ENCODE data around the gene HCFC1R1.

HCFC1R1 gene

GRCh38 chr16:3025032-3026002, 1.6 kb upstream of the HCFC1R1 start:
- Histone ChIP-seq H3K27me3 (replicated peaks in 2 of 5; ENCODE audit: control insufficient read depth in 4 of 5, insufficient read depth in 5 of 5, low read length in 4 of 5) (peaks cover 0 to 20% (median 15%) of the 10 kb centered on the region in 5 experiments), H3K9me3 (ENCODE audit: control extremely low read depth in 1 of 5, control insufficient read depth in 4 of 5, insufficient read depth in 2 of 5, low read depth in 1 of 5, low read length in 4 of 5) (no peaks in the 10 kb centered on the region), H3K36me3 (ENCODE audit: control insufficient read depth in 4 of 4, insufficient read depth in 4 of 4, low read length in 3 of 4) (peaks cover 5 to 22% (median 19%) of the 10 kb centered on the region in 4 experiments), H3K4me1 (ENCODE audit: control extremely low read depth in 1 of 4, control insufficient read depth in 4 of 4, insufficient read depth in 4 of 4, low read length in 3 of 4) (peaks cover 0 to 60% (median 58%) of the 10 kb centered on the region in 4 experiments), H3K27ac (ENCODE audit: insufficient read depth in 1 of 2, low read depth in 1 of 2, low read length in 2 of 2, poor library complexity in 1 of 2, severe bottlenecking in 2 of 2) (no peak overlapping the region), H3K4me3 (ENCODE audit: control insufficient read depth in 1 of 7, extremely low read depth in 1 of 7, insufficient read depth in 4 of 7, low read depth in 2 of 7, low read length in 6 of 7) (no peak overlapping the region)
- no peak for DNase-seq
- POLR2A ChIA-PET = no interaction called here
- 97% methylated on average over 17 of the region's 18 CpGs for WGBS (ENCODE audit: insufficient coverage)
- CTCF ChIA-PET = interaction anchor here (1.1 to 12.5 kb wide), 5 partner anchors 8 to 34 kb away, joined by 4 to 197 read pairs (median 6); partner anchors contain the start of genes BICDL2 and MMP25

GRCh38 chr16:3023415-3023668, 400 bp downstream of the HCFC1R1 start:
- WGBS (ENCODE audit: insufficient coverage) = 36% methylated on average over 3 of the region's 6 CpGs

GRCh38 chr16:3022684-3023414, 893 bp downstream of the HCFC1R1 start:
- 67% methylated on average over 7 of the region's 8 CpGs for WGBS (ENCODE audit: insufficient coverage)
- Histone ChIP-seq H3K36me3 (ENCODE audit: control insufficient read depth in 4 of 4, insufficient read depth in 4 of 4, low read length in 3 of 4) (peaks cover 5 to 22% (median 19%) of the 10 kb centered on the region in 4 experiments), H3K9me3 (ENCODE audit: control extremely low read depth in 1 of 5, control insufficient read depth in 4 of 5, insufficient read depth in 2 of 5, low read depth in 1 of 5, low read length in 4 of 5) (no peaks in the 10 kb centered on the region), H3K4me3 (ENCODE audit: control insufficient read depth in 1 of 7, extremely low read depth in 1 of 7, insufficient read depth in 4 of 7, low read depth in 2 of 7, low read length in 6 of 7) (peak overlapping the region in 5 of 7 experiments; percentile 16 to 82 (median 79)), H3K27ac (ENCODE audit: insufficient read depth in 1 of 2, low read depth in 1 of 2, low read length in 2 of 2, poor library complexity in 1 of 2, severe bottlenecking in 2 of 2) (peak overlapping the region in 1 of 2 experiments; percentile 60), H3K27me3 (replicated peaks in 2 of 5; ENCODE audit: control insufficient read depth in 4 of 5, insufficient read depth in 5 of 5, low read length in 4 of 5) (no peaks in the 10 kb centered on the region), H3K4me1 (ENCODE audit: control extremely low read depth in 1 of 4, control insufficient read depth in 4 of 4, insufficient read depth in 4 of 4, low read length in 3 of 4) (peaks cover 0 to 61% (median 58%) of the 10 kb centered on the region in 4 experiments)
- POLR2A ChIA-PET = interaction anchor here (0.6 to 3.5 kb wide), 3 partner anchors 12 to 19 kb away, joined by 3 to 15 read pairs (median 7); no protein-coding TSS in a partner anchor
- CTCF ChIA-PET = interaction anchor here (1.0 to 6.4 kb wide), 6 partner anchors 8 to 66 kb away, joined by 3 to 101 read pairs (median 13); no protein-coding TSS in a partner anchor
- DNase-seq = no peak

More at GRCh38 chr16:3023415-3023668, 400 bp downstream of the HCFC1R1 start:
- Histone ChIP-seq H3K9me3 (ENCODE audit: control extremely low read depth in 1 of 5, control insufficient read depth in 4 of 5, insufficient read depth in 2 of 5, low read depth in 1 of 5, low read length in 4 of 5) (no peaks in the 10 kb centered on the region), H3K27ac (ENCODE audit: insufficient read depth in 1 of 2, low read depth in 1 of 2, low read length in 2 of 2, poor library complexity in 1 of 2, severe bottlenecking in 2 of 2) (peak overlapping the region in 1 of 2 experiments; percentile 90), H3K4me1 (ENCODE audit: control extremely low read depth in 1 of 4, control insufficient read depth in 4 of 4, insufficient read depth in 4 of 4, low read length in 3 of 4) (peaks cover 0 to 60% (median 57%) of the 10 kb centered on the region in 4 experiments), H3K36me3 (ENCODE audit: control insufficient read depth in 4 of 4, insufficient read depth in 4 of 4, low read length in 3 of 4) (peaks cover 5 to 22% (median 19%) of the 10 kb centered on the region in 4 experiments), H3K4me3 (ENCODE audit: control insufficient read depth in 1 of 7, extremely low read depth in 1 of 7, insufficient read depth in 4 of 7, low read depth in 2 of 7, low read length in 6 of 7) (peak overlapping the region; percentile 16 to 82 (median 77)), H3K27me3 (replicated peaks in 2 of 5; ENCODE audit: control insufficient read depth in 4 of 5, insufficient read depth in 5 of 5, low read length in 4 of 5) (peaks cover 0 to under 1% (median 0%) of the 10 kb centered on the region in 5 experiments)
- POLR2A ChIA-PET = interaction anchor here (3.5 kb wide), 1 partner anchor 16 kb away, joined by 15 read pairs; no protein-coding TSS in a partner anchor
- no peak for DNase-seq
- CTCF ChIA-PET = interaction anchor here (1.4 to 6.4 kb wide), 4 partner anchors 8 to 19 kb away, joined by 3 to 101 read pairs (median 52); no protein-coding TSS in a partner anchor

GRCh38 chr16:3022208-3022683, 1.5 kb downstream of the HCFC1R1 start:
- 33% methylated on average over 7 of the region's 8 CpGs for WGBS (ENCODE audit: insufficient coverage)
- H3K4me1 ChIP-seq (ENCODE audit: control extremely low read depth in 1 of 4, control insufficient read depth in 4 of 4, insufficient read depth in 4 of 4, low read length in 3 of 4) = peaks cover 0 to 60% (median 57%) of the 10 kb centered on the region in 4 experiments
- H3K4me3 ChIP-seq (ENCODE audit: control insufficient read depth in 1 of 7, extremely low read depth in 1 of 7, insufficient read depth in 4 of 7, low read depth in 2 of 7, low read length in 6 of 7) = peak overlapping the region in 4 of 7 experiments; percentile 52 to 80 (median 72)
- H3K9me3 ChIP-seq (ENCODE audit: control extremely low read depth in 1 of 5, control insufficient read depth in 4 of 5, insufficient read depth in 2 of 5, low read depth in 1 of 5, low read length in 4 of 5) = no peaks in the 10 kb centered on the region
- DNase-seq = peak; percentile 62 to 84 (median 84)
- H3K36me3 ChIP-seq (ENCODE audit: control insufficient read depth in 4 of 4, insufficient read depth in 4 of 4, low read length in 3 of 4) = peaks cover 5 to 19% (median 18%) of the 10 kb centered on the region in 4 experiments
- ChIA-PET CTCF (interaction anchor here (1.0 to 6.4 kb wide), 5 partner anchors 8 to 67 kb away, joined by 3 to 101 read pairs (median 22); no protein-coding TSS in a partner anchor), POLR2A (interaction anchor here (0.6 to 3.5 kb wide), 3 partner anchors 11 to 19 kb away, joined by 3 to 15 read pairs (median 7); no protein-coding TSS in a partner anchor)
- H3K27ac ChIP-seq (ENCODE audit: insufficient read depth in 1 of 2, low read depth in 1 of 2, low read length in 2 of 2, poor library complexity in 1 of 2, severe bottlenecking in 2 of 2) = peak overlapping the region in 1 of 2 experiments; percentile 64
- no peaks in the 10 kb centered on the region for H3K27me3 ChIP-seq (replicated peaks in 2 of 5; ENCODE audit: control insufficient read depth in 4 of 5, insufficient read depth in 5 of 5, low read length in 4 of 5)

- WGBS (ENCODE audit: insufficient coverage) = 8% methylated on average over 17 of the region's 25 CpGs
These were observed 2.1 kb downstream of the HCFC1R1 start for GRCh38 chr16:3021449-3022207.

More at GRCh38 chr16:3021449-3022207, 2.1 kb downstream of the HCFC1R1 start:
- H3K36me3 ChIP-seq (ENCODE audit: control insufficient read depth in 4 of 4, insufficient read depth in 4 of 4, low read length in 3 of 4) = peaks cover 4 to 12% (median 12%) of the 10 kb centered on the region in 4 experiments
- CTCF ChIA-PET = interaction anchor here (5.1 to 6.4 kb wide), 3 partner anchors 9 to 18 kb away, joined by 22 to 101 read pairs (median 100); no protein-coding TSS in a partner anchor
- H3K27me3 ChIP-seq (replicated peaks in 2 of 5; ENCODE audit: control insufficient read depth in 4 of 5, insufficient read depth in 5 of 5, low read length in 4 of 5) = no peaks in the 10 kb centered on the region
- H3K4me3 ChIP-seq (ENCODE audit: control insufficient read depth in 1 of 7, extremely low read depth in 1 of 7, insufficient read depth in 4 of 7, low read depth in 2 of 7, low read length in 6 of 7) = peak overlapping the region; percentile 28 to 80 (median 64)
- peak; percentile 64 to 72 (median 66) for DNase-seq
- H3K4me1 ChIP-seq (ENCODE audit: control extremely low read depth in 1 of 4, control insufficient read depth in 4 of 4, insufficient read depth in 4 of 4, low read length in 3 of 4) = peaks cover 0 to 60% (median 57%) of the 10 kb centered on the region in 4 experiments
- POLR2A ChIA-PET = interaction anchor here (1.0 to 3.5 kb wide), 4 partner anchors 8 to 18 kb away, joined by 3 to 15 read pairs (median 3); no protein-coding TSS in a partner anchor
- no peaks in the 10 kb centered on the region for H3K9me3 ChIP-seq (ENCODE audit: control extremely low read depth in 1 of 5, control insufficient read depth in 4 of 5, insufficient read depth in 2 of 5, low read depth in 1 of 5, low read length in 4 of 5)
- peak overlapping the region in 1 of 2 experiments; percentile 64 for H3K27ac ChIP-seq (ENCODE audit: insufficient read depth in 1 of 2, low read depth in 1 of 2, low read length in 2 of 2, poor library complexity in 1 of 2, severe bottlenecking in 2 of 2)
